GM18868 (cell line): ENCODE measurements around the gene TRIM64C.
"Not testable (repeated sequence)": the region's sequence is repeated elsewhere in the genome, so short reads cannot be mapped to it uniquely, and the experiment has no call there.

ENCODE experiments used
- ATAC-seq: cut with Tn5 transposase; IDR thresholded peaks from one replicate; pipeline ENCODE4 v1.9.1; 2021; ENCODE audit warnings: mild to moderate bottlenecking, moderate library complexity; ENCODE audit not compliant: unreplicated experiment

Gene TRIM64C

GRCh38 chr11:49059012-49059411, at the start of gene TRIM64C:
Gene TRIM64C (minus strand): TSS chr11:49059112. CDS start chr11:49059112, 0 bp downstream.
- ATAC-seq: not testable (repeated sequence)

GRCh38 chr11:49102356-49102755, 43.4 kb upstream of the TRIM64C start:
- not testable (repeated sequence) for ATAC-seq

- ATAC-seq: not testable (repeated sequence)
Observed at GRCh38 chr11:49069897-49070296, 11.0 kb upstream of the TRIM64C start.

GRCh38 chr11:49049821-49050220, 9.1 kb downstream of the TRIM64C start:
- not testable (repeated sequence) for ATAC-seq

- ATAC-seq: not testable (repeated sequence)
Observed at GRCh38 chr11:49048229-49048628, 10.7 kb downstream of the TRIM64C start.

- not testable (repeated sequence) for ATAC-seq
Observed at GRCh38 chr11:49028523-49028922, 30.4 kb downstream of the TRIM64C start, which contains the start of gene TRIM49B. Gene TRIM49B (plus strand): TSS chr11:49028823. CDS start chr11:49031600, 2,777 bp downstream.
